ENCODE results near the gene CD2AP.
"Not testable (repeated sequence)": the region's sequence is repeated elsewhere in the genome, so short reads cannot be mapped to it uniquely, and the experiment has no call there.

The CD2AP gene

GRCh38 chr6:47465117-47465516 lies 12.5 kb upstream of the CD2AP start:
- no peak for DNase-seq

DNA sequence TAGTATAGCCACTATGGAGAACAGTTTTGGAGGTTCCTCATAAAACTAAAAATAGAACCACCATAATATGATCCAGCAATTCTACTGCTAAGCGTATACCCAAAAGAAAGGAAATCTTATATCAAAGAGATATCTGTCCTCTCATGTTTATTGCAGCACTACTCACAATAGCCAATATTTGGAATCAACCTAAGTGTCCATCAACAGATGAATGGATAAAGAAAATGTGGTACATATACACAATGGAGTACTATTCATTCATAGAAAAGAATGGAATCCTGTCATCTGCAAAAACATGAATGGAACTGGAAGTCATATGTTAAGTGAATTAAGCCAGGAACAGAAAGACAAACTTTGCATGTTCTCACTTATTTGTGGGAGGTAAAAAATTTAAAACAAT lies 5.7 kb upstream of the CD2AP start:
- DNase-seq = no peak

DNA sequence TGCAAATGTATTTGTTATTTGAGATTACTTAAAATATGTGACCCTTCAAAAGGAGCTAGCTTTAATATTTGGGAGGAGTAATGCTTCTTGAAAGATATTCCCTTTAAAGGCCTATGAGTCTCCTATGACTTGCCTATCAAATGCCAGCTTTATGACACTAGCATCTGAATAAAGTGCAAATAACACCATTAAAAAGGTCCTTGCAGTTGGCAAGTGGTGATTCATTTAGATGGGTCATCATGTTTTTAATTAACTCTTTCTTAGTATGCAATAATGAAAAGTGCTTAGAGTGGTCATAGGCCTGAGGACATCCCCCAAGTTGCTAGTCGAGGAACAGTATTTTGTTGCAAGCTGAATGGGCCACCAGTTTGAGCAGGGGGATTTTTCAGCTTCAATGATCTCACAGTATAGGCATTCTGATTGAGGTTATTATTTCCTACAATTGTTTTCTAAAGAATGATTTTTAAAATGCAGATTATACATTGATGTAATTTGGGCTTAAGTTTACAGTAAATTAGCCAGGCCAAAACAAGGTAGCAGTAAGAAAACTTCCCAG lies 3.7 kb upstream of the CD2AP start:
- no peak for DNase-seq

DNA sequence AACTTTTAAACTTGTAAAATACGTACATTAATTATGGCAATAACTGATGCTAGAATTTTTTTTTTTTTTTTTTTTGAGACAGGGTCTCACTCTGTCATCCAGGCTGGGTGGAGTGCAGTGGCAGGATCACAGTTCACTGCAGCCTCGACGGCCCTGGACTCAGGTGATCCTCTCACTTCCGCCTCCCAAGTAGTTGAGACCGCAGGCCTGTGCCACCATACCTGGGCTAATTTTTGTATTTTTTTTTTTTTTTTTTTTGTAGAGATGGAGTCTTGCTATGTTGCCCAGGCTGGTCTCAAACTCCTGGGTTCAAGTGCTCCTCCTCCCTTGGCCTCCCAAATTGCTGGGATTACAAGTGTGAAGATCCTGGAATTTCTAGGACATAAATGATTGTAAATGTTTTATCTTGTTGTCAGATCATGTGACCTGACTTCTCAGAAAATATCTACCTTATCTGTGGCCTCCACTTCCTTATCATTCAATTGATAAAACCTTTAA lies 2.2 kb upstream of the CD2AP start:
- DNase-seq = no peak

GRCh38 chr6:47476781-47477496 lies 650 bp upstream of the CD2AP start:
- no peak for DNase-seq

DNA sequence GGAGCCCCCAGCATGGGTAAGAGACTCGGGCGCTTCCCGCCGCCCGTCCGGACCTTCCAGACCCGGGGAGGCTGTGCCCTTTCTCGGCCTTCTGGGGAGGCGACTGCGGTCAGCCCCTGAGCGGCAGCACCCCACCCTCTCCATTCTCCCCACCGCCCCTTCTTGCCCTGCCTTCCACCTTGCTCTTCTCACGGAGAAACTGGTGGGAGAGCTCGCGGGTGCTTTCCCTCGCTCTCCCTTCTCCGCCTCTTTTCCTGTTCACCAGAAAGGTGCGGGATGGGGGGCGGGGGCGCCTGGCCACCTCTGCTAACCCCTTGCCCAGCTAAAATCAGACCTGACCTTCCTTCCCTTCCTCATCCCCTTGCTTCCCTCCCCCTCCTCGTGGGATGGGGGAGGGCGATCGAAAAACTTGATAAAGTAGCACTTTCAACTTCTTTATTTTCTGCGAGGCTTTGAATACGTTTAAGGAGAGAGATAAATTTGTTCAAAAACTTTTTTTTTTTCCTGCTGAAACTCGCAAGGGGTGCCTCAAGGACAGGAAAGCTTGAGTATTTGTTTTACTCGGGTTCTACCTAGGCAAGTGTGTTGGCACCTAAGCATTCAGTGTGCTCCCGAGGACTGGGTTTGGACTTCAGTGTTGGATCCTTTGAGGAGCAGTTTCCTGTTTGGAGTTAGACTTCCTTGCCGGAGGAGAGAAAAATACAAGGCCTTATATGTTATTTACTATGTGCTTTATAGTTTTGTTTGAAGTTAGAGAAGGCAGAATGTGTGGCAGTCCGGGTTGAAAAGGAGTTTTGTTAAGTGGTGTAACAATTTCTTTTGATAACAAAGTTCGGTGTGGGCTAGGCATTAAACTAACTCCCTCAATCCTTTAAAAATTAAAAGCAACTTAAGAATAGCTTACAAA lies 897 bp downstream of the CD2AP start:
- no peak for DNase-seq

DNA sequence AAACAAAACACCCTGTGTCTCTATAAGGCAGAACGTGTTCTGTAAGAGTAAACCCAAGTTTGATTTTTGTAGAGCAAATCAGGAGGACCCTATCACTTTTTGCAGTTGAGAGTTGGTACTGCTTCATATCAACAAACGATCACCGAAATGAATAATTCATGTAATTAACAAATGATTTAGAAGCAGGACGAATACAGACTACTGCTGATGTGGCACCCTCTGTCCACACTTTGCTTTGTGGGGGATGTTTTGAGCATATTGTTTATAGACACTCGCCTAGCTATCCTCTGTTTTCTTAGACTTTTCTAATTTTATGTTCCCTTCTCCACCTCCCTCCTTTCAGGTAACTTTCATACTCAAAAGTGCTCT lies 1.5 kb downstream of the CD2AP start:
- no peak for DNase-seq

DNA sequence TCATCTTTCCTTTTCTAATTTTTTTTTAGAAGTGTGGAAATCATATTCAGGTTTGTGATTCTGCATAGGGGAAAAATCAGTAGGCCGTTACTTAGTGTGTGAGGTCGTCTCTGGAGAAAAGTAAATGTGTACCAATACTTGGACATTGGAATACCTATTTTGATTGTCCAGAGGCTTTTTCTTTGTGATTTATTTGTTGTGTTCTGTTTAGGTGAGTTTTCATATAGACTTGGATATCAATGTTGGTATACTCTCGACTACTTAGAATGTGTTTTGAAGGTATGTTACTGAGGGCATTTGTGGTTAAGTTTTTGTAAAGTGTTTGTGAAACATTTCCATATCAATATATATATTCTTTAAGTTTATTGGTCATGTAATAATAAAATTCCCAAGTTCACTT lies 2.3 kb downstream of the CD2AP start:
- DNase-seq = no peak

DNA sequence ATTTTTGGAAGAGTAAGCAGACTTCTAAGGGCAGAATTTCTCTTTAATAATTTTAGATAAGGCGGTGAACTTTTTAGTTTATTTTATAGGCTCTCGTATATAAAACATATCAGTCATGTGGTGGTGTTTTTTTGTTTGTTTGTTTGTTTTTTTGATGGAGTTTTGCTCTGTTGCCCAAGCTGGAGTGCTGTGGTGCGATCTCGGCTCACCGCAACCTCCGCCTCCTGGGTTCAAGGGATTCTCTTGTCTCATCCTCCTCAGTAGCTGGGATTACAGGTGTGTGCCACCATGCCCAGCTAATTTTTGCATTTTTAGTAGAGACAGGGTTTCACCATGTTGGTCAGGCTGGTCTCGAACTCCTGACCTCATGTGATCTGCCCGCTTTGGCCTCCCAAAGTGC lies 3.6 kb downstream of the CD2AP start:
- DNase-seq = not testable (repeated sequence)

DNA sequence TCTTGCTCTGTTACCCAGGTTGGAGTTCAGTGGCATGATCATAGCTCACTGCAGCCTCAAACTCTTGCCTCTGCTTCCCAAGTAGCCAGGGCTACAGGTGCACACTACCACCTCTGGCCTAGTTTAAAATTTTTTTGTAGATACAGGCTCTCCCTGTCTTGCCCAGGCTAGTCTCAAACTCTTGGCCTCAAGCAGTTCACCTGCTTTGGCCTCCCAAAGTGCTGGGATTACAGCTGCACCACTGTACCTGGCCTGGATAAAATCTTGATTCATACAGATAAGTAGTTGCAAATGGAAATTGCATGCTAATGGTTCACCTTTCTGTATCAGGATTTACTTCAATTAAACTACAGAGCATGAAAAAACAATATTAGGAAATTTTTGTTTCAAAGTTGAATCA lies 4.2 kb downstream of the CD2AP start:
- no peak for DNase-seq

- DNase-seq = no peak
Measured at GRCh38 chr6:47483516-47483852, 5.9 kb downstream of the CD2AP start.

GRCh38 chr6:47483853-47484546 lies 6.4 kb downstream of the CD2AP start:
- no peak for DNase-seq

DNA sequence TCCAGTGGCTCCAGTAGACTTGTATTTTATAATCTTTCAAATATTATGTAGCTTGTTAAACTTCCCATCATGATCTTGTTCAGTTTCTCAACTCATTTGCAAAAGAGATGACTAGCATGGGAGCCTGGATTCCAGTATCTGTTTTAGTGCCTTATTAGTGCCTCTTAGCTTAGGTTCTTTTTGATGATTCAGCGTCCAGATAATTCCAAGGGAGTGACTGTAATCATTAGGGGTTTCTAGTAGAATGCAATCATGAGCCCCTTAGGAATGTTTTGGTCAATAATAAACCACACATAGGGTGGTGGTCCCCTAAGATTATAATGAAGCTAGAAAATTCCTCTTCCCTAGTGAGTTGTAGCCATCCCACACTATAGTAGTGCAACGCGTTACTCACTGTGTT lies 7.0 kb downstream of the CD2AP start:
- no peak for DNase-seq

DNA sequence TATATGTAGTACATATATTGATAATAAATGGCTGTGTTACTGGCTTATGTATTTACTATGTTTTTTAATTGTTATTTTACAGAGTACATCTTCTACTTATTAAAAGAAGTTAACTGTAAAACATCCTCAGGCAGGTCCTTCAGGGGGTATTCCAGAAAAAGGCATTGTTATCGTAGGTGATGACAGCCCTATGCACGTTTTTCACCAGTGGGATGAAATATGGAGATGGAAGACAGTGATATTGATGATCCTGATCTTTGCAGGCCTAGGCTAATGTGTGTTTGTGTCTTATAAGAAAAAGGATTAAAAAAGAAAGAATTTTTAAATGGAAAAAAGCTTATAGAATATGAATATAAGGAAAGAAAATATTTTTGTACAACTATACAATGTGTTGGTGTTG lies 7.5 kb downstream of the CD2AP start:
- no peak for DNase-seq

DNA sequence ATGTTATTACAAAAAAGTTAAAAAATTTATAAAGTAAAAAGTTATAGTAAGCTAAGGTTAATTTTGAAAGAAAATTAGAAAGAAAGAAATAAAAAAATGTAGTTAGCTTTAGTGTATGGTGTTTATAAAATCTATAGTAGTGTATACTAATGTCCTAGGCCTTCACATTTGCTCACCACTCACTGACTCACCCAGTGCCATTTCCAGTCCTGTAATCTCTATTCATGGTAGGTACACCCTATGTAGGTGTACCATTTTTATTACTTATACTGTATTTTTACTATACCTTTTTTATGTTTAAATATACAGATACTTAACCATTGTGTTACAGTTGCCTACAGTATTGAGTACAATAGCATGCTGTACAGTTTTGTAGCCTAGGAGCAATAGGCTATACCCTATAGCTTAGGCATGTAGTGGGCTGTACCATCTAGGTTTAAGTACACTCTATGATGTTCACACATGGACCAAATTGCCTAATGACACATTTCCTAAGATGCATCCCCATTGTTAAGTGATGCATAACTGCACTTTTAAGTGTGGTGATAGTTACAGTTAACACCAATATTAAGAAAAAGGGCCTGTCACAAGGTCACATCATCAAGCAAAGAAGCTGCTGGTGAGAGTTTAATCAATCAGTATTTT lies 8.0 kb downstream of the CD2AP start:
- no peak for DNase-seq

DNA sequence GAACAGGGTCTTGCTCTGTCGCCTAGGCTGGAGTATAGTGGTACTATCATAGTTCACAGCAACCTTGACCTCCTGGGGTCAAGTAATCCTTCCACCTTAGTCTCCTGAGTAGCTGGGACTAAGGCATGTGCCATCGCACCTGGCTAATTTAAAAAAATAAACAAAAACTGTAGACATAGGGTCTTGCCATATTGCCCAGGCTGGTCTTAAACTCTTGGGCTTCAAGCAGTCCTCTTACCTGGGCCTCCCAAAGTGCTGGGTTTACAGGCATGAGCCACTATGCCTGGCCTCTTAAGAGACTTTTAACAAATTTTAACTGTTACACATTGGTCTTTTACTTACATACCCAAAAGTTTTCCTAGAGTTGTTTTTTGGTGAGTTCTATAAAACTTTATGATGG lies 12.4 kb downstream of the CD2AP start:
- DNase-seq = no peak

DNA sequence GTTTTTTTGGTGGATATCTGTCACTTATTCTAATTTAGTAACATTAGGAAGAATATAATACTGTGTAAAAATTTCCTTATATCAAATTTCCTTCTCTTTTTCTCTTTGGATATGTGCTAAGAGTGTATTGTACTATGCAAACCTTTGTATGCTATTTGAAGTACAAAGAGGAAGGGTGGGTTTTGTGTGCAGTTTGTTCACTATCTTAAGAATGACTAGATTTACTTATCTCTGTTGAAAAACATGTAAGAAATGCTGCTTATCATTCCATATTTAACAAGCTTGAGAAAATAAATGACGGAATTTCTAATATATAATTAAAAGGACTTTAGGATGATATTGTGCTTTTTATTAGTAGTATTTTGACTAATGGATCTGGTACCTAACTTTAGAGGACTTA lies 13.1 kb downstream of the CD2AP start:
- no peak for DNase-seq

- DNase-seq = no peak
Measured at GRCh38 chr6:47492355-47492754, 14.8 kb downstream of the CD2AP start.

DNA sequence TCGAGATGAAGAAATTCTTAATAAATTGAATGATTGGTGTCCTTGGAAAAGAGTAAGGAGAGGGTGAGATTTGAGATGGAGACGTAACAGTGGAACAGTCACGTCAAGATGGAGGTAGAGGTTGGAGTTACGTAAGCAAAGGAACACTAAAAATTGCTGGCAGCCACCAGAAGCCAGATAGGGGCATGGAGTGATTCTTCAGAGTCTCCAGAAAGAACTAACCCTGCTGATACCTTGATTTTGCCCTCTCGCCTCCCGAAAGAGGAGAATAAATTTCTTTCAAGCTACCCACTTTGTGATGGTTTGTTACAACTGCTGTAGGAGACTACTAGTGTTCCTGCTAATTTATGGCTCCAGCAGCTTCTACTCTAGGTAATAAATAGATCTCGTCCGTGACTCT lies 17.6 kb downstream of the CD2AP start:
- no peak for DNase-seq

DNA sequence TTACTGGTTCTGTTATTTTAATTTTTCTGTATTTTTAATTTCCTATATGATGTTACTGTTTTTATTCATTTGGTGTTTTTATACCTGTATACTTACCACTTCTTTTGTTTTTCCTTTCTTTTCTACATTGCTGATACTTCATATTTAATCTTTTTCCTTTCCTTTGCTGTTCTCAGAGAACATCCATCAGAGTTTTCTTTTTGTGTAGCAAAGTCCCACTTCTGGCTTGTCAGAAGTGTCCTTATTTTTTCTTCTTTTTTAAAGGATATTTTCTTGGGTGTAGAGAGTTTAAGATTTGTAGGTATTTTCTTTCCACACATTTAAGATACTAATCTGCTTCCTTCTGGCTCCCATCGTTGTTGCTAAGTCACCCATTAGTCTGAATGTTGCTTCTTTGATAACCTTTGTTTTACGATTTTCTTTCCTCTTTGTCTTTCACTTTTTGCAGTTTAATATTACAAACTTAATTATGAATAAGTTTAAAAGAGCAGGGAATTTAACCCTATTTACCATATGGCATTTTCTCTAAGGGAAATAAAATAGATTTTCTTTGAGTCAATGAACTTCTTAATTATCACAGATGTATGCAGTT lies 18.5 kb downstream of the CD2AP start:
- no peak for DNase-seq

GRCh38 chr6:47496935-47497579 lies 19.5 kb downstream of the CD2AP start:
- no peak for DNase-seq

DNA sequence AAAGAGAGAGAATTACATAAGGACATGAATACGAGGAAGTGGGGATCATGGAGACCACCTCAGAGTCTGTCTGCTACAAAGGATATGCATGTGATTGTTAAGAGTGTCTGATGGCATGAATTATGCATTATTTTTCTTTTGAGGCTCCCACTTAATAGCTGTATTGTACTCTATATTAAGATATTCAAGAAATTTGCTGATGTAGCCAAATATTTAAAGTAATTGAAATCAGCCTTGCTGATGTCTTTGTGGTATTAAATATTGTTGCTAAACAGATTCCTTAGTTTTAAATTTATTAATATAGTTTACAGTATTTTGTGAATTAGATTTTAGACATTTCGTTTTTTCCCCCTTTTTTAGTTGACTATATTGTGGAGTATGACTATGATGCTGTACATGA lies 25.3 kb downstream of the CD2AP start:
- no peak for DNase-seq

All from cortex of kidney (tissue), 1 donor.